ENCODE data around the gene SRPX2.

DNA sequence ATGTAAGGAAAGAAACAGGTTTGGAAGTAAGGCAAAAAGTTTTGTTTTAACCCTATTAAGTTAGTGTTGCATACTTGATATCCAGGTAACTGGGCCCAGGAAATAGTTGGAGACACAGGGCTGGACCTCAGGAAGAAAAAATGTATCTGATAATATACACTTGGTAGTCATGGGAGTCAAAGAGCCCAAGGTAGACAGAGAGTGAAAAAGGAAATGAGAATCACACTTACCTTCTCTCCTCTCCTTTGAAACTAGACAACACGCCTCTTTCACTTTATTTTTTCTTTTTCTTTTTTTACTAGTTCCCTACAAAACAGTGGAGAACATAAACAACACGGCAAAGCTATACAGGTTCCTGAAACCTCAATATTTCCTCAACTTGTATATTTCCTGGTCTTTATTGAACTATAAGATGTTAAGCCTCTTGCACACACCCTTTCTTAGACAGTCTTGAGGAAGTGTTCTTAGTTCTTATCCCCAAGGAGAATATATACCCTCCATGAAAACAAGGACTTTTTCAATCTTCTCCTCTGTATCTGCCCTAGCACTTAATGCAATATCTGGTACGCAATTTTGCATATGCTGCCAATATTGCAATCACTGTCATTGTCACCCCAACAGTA, 60.7 kb downstream of the SRPX2 start:
- TF ChIP-seq, protein P1, sequence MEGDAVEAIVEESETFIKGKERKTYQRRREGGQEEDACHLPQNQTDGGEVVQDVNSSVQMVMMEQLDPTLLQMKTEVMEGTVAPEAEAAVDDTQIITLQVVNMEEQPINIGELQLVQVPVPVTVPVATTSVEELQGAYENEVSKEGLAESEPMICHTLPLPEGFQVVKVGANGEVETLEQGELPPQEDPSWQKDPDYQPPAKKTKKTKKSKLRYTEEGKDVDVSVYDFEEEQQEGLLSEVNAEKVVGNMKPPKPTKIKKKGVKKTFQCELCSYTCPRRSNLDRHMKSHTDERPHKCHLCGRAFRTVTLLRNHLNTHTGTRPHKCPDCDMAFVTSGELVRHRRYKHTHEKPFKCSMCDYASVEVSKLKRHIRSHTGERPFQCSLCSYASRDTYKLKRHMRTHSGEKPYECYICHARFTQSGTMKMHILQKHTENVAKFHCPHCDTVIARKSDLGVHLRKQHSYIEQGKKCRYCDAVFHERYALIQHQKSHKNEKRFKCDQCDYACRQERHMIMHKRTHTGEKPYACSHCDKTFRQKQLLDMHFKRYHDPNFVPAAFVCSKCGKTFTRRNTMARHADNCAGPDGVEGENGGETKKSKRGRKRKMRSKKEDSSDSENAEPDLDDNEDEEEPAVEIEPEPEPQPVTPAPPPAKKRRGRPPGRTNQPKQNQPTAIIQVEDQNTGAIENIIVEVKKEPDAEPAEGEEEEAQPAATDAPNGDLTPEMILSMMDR (IDR thresholded peaks at IDR 0.05), result no peak
- TF ChIP-seq POLR2A (IDR thresholded peaks at IDR 0.05), result no peak
